Type B pancreatic cell (in vitro differentiated cells): ENCODE results near the gene SLC25A31. TPM values are rescaled to one million over a fixed set of nuclear protein-coding genes. Genes with fewer than 3 reads are reported as not detected.
A peak's percentile ranks its signal among the peaks of the same experiment; 100 is the strongest.

ENCODE experiments used
- DNase-seq: peaks from one replicate; pipeline ENCODE4 v3.0.0; 2021; ENCODE audit warnings: mixed read lengths; ENCODE audit not compliant: unreplicated experiment; ENCODE audit errors: extremely low spot score
- H3K27ac Mint-ChIP-seq: 2 replicates; pipeline ENCODE4 v1.8.0; 2021; ENCODE audit warnings: mild to moderate bottlenecking, mixed read lengths
- H3K27me3 Mint-ChIP-seq: 2 replicates; pipeline ENCODE4 v1.8.0; 2021; ENCODE audit warnings: mixed read lengths
- H3K36me3 Mint-ChIP-seq: 2 replicates; pipeline ENCODE4 v1.8.0; 2021; ENCODE audit warnings: mixed read lengths
- H3K4me1 Mint-ChIP-seq: one replicate; pipeline ENCODE4 v1.8.0; 2021; ENCODE audit warnings: mixed read lengths; ENCODE audit not compliant: unreplicated experiment
- H3K4me3 Mint-ChIP-seq: 2 replicates; pipeline ENCODE4 v1.8.0; 2021; ENCODE audit warnings: mild to moderate bottlenecking, mixed read lengths
- H3K9me3 Mint-ChIP-seq: 2 replicates; pipeline ENCODE4 v1.8.0; 2021; ENCODE audit warnings: mixed read lengths
- total RNA-seq: library from RNA; stranded (reverse); gene quantifications from 2 replicates; pipeline ENCODE4 v1.2.1, GENCODE V29; 2021; ENCODE audit warnings: low replicate concordance
- TF ChIP-seq, protein P1 (sequence below): fragments of 200-600 bp; sonication (generic); conservative IDR thresholded peaks from 2 replicates; pipeline ENCODE4 v1.5.0; 2021; ENCODE audit warnings: antibody characterized with exemption, mild to moderate bottlenecking

SLC25A31 gene
- total RNA-seq, 1 donor from 2014 or later, result not detected

DNA sequence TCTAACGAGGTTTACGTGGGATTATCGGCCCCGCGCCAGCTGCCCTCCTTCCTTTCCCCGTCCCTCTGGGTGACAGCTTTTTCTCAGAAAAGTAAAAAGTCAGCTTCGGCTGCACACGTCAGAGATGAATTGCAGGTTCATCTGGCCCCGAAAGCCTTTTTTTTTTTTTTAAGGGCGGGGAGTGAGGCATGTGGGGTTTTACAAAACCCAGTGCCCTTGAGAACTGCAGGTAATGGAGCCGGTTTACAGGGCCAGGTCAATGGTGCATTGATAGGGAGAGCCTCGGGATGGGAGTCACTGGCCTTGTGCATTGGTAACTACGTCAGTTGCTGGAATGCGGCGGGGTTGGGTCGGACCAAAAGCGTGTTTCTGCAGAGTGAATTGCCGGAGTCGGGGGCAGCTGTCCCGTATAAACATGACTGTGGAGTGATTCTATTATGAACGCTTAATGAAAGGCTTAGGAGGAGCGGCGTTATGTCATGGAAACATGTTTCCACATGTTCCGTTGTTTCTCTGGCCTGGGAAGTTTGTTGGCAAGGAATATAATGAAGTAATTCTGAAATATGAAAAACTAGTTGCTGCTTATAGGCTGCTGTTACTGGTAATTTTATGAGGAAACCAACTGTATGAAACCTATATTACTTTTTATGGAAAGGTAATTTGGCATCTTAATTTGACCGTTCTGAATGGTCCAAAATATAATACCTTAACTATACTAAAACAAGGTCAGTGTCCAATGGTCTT is 53.0 kb downstream of the SLC25A31 start:
- TF ChIP-seq, protein P1, sequence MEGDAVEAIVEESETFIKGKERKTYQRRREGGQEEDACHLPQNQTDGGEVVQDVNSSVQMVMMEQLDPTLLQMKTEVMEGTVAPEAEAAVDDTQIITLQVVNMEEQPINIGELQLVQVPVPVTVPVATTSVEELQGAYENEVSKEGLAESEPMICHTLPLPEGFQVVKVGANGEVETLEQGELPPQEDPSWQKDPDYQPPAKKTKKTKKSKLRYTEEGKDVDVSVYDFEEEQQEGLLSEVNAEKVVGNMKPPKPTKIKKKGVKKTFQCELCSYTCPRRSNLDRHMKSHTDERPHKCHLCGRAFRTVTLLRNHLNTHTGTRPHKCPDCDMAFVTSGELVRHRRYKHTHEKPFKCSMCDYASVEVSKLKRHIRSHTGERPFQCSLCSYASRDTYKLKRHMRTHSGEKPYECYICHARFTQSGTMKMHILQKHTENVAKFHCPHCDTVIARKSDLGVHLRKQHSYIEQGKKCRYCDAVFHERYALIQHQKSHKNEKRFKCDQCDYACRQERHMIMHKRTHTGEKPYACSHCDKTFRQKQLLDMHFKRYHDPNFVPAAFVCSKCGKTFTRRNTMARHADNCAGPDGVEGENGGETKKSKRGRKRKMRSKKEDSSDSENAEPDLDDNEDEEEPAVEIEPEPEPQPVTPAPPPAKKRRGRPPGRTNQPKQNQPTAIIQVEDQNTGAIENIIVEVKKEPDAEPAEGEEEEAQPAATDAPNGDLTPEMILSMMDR, result no peak
- Mint-ChIP-seq H3K4me3 (peak overlapping the region; percentile 99), H3K27me3 (peaks cover 27% of the 10 kb centered on the region), H3K27ac (peak overlapping the region; percentile 98), H3K36me3 (no peaks in the 10 kb centered on the region), H3K9me3 (peaks cover under 1% of the 10 kb centered on the region), H3K4me1 (peaks cover 14% of the 10 kb centered on the region)
- DNase-seq, result no peak

DNA sequence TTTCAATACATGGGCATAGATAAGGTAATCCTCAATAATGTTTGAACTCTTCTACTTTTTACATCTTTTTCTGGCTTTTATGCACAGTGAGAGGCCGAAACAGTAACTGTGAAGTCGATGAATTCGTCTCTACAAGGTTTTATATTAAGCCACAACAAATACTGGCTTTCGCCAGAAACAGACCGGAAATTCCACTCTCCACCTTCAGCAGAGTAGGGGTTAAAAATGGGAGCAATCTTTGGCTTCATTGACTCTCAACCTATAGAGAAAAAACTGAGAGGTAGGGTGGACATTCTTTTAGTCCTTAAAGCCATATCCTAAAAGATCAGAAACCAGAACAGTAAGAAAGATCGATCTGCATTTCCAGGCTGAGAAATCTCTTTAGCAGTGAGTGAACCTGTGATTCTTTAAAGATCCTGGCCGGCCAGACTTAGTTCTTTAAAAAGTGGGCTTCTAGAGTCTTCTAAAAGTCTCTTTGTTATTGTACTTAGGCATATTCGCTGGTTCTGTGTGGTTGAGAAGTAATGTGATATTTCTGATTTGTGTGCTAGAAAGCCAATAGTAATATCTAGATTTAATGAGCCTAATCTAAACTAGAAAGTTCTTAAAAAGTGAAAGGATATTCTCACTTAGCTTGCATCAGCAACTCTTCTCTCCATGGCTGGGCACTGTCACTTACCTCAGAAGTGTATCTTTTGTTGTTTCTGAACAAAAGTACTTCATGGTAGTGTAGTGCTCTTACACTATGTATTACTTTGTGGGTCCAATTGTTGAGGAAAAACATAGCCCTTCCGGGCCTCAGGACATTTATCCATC is 54.0 kb downstream of the SLC25A31 start:
- Mint-ChIP-seq H3K27me3 (peaks cover 27% of the 10 kb centered on the region), H3K4me1 (peaks cover 14% of the 10 kb centered on the region), H3K36me3 (no peaks in the 10 kb centered on the region), H3K27ac (peak overlapping the region; percentile 98), H3K4me3 (peak overlapping the region; percentile 99), H3K9me3 (peaks cover 5% of the 10 kb centered on the region)
- TF ChIP-seq, protein P1, result no peak
- DNase-seq, result no peak

DNA sequence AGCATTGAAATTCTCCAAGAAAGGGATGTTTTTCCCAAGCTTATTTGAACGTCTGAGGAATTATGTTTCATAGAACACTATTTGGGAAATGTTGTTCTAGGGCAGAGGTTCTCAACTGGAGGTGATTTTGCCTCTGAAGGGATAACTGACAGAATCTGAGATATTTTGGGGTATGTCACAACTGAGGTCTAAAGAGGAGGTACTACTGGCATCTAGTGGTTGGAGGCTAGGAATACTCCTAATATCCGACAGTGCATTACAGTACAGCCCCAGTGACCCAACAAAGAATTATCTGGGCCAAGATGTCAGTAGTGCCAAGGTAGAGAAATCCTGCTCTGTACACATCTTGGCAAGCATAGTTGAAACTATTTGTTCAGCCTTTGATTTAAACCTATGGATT is 58.3 kb downstream of the SLC25A31 start:
- no peak for DNase-seq
- Mint-ChIP-seq H3K36me3 (no peaks in the 10 kb centered on the region), H3K4me3 (no peak overlapping the region)

DNA sequence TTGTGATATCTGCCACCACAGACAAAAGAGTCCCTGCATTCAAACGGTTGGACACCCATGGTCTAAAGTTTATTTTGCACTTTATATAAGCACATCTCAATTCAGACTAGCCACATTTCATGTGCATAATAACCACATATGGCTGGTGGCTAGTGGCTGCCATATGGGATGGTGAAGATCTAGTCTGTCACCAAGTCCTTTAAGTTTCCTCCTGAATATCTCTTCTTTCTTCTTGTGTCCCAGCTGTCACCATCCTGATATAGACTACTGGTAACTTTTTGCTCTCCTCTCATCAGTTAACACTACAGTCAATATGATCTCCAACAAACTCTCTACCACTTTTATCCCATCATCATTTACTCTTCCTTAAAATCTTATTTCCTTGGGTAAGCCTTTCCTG is 61.2 kb downstream of the SLC25A31 start:
- Mint-ChIP-seq H3K9me3 (peaks cover 5% of the 10 kb centered on the region), H3K4me3 (no peak overlapping the region), H3K4me1 (no peaks in the 10 kb centered on the region), H3K27me3 (no peaks in the 10 kb centered on the region), H3K36me3 (no peaks in the 10 kb centered on the region), H3K27ac (no peak overlapping the region)
- DNase-seq, result no peak
- TF ChIP-seq, protein P1, result no peak

More for the DNA sequence above, 58.3 kb downstream of the SLC25A31 start:
- TF ChIP-seq, protein P1, result peak; percentile 39
- H3K9me3 Mint-ChIP-seq, result peaks cover 5% of the 10 kb centered on the region
- peaks cover 8% of the 10 kb centered on the region for H3K27me3 Mint-ChIP-seq
- H3K4me1 Mint-ChIP-seq, result peaks cover 8% of the 10 kb centered on the region
- H3K27ac Mint-ChIP-seq, result no peak overlapping the region

DNA sequence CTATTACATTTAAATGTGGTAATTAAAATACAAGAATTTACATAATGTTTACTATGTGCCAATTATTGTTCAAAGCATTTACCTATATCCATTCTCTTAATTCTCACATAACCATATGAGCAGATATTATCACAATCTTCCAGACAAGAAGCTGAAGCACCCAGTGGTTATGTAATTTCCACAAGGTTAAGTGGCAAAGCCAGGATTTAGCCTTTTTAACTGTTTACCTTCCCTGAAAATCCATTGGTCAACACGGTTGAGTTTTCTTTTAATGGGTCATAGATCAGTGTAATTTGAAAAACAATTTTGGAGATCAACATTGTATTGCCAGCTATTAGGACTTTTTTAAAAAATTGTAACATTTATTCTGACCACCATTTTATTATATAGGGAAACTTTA is 63.3 kb downstream of the SLC25A31 start:
- H3K27me3 Mint-ChIP-seq, result no peaks in the 10 kb centered on the region
- no peaks in the 10 kb centered on the region for H3K36me3 Mint-ChIP-seq
- no peak overlapping the region for H3K4me3 Mint-ChIP-seq
- DNase-seq, result no peak
- TF ChIP-seq, protein P1, result no peak
- no peak overlapping the region for H3K27ac Mint-ChIP-seq
- H3K4me1 Mint-ChIP-seq, result no peaks in the 10 kb centered on the region
- H3K9me3 Mint-ChIP-seq, result peaks cover under 1% of the 10 kb centered on the region
